Keratinocyte (primary cell): ENCODE measurements around the gene MIEN1. TPM values are rescaled to one million over a fixed set of nuclear protein-coding genes. Genes with fewer than 3 reads are reported as not detected.

ENCODE experiments used
- DNase-seq: peaks from one replicate; pipeline ENCODE4 v3.0.0-alpha.2; 2011; ENCODE audit warnings: low read depth, missing footprints, low spot score
- FAIRE-seq: peaks from 2 replicates; lab custom pipeline; 2011; peaks lifted over from hg19 to GRCh38; lab: Jason Lieb, UNC
- H2AFZ ChIP-seq: 2 replicates; pipeline ENCODE4 v1.6.0; 2012; ENCODE audit warnings: low read length, control low read depth, inconsistent platforms; ENCODE audit not compliant: control insufficient read depth
- H3K27ac ChIP-seq: 2 replicates; pipeline ENCODE4 v1.5.1; 2011; ENCODE audit warnings: low read length; ENCODE audit not compliant: control insufficient read depth, insufficient read depth
- H3K27me3 ChIP-seq: 3 replicates; pipeline ENCODE4 v1.6.0; 2011; ENCODE audit warnings: low read length; ENCODE audit not compliant: control insufficient read depth, insufficient read depth; ENCODE audit errors: extremely low read depth
- H3K36me3 ChIP-seq, 2 experiments: 2 replicates in 1 of 2; 3 replicates in 1 of 2; pipeline ENCODE4 v1.5.1; 2011; ENCODE audit warnings: low read length in 2 of 2, mild to moderate bottlenecking in 1 of 2; ENCODE audit not compliant: control insufficient read depth in 2 of 2, insufficient read depth in 2 of 2; ENCODE audit errors: extremely low read depth in 1 of 2
- H3K4me1 ChIP-seq: 3 replicates; pipeline ENCODE4 v1.5.1; 2011; ENCODE audit warnings: low read length; ENCODE audit not compliant: control insufficient read depth, insufficient read depth; ENCODE audit errors: extremely low read depth
- H3K4me2 ChIP-seq: 3 replicates; pipeline ENCODE4 v1.6.0; 2011; ENCODE audit warnings: low read depth, low read length; ENCODE audit not compliant: control insufficient read depth, insufficient read depth; ENCODE audit errors: extremely low read depth
- H3K4me3 ChIP-seq, 3 experiments: fragments of 200-600 bp in 1 of 3; sonication (generic) in 1 of 3; 2 replicates in 2 of 3; 3 replicates in 1 of 3; pipeline ENCODE4 v1.5.1; 2011 to 2016; ENCODE audit warnings: low read length in 3 of 3, mild to moderate bottlenecking in 3 of 3, control low read depth in 2 of 3, inconsistent platforms in 1 of 3, low read depth in 1 of 3, mixed read lengths in 1 of 3, mixed run types in 1 of 3, moderate library complexity in 1 of 3; ENCODE audit not compliant: control insufficient read depth in 2 of 3, insufficient read depth in 2 of 3; ENCODE audit errors: extremely low read depth in 1 of 3
- H3K79me2 ChIP-seq: 2 replicates; pipeline ENCODE4 v1.6.0; 2012; ENCODE audit warnings: low read length; ENCODE audit not compliant: control insufficient read depth, insufficient read depth
- H3K9ac ChIP-seq: 3 replicates; pipeline ENCODE4 v1.6.0; 2011; ENCODE audit warnings: low read length; ENCODE audit not compliant: control insufficient read depth, insufficient read depth; ENCODE audit errors: extremely low read depth
- H3K9me1 ChIP-seq: 3 replicates; pipeline ENCODE4 v1.6.0; 2011; ENCODE audit warnings: low read length; ENCODE audit not compliant: control insufficient read depth, insufficient read depth; ENCODE audit errors: extremely low read depth
- H3K9me3 ChIP-seq: 2 replicates; pipeline ENCODE4 v1.5.1; 2012; ENCODE audit warnings: low read depth, low read length; ENCODE audit not compliant: control insufficient read depth
- H4K20me1 ChIP-seq: 3 replicates; pipeline ENCODE4 v1.6.0; 2011; ENCODE audit warnings: low read length; ENCODE audit not compliant: control insufficient read depth, insufficient read depth; ENCODE audit errors: extremely low read depth
- CTCF ChIP-seq, 3 experiments: IDR thresholded peaks in 1 of 3; conservative IDR thresholded peaks in 1 of 3; optimal IDR thresholded peaks in 1 of 3; 2 replicates in 2 of 3; 3 replicates in 1 of 3; pipeline versions ENCODE3 to v1.5.1; 2011; ENCODE audit warnings: low read length in 3 of 3, mild to moderate bottlenecking in 3 of 3, moderate library complexity in 2 of 3, control low read depth in 1 of 3, inconsistent platforms in 1 of 3; ENCODE audit not compliant: insufficient read depth in 2 of 3; ENCODE audit errors: extremely low read depth in 1 of 3
- EZH2 ChIP-seq: IDR thresholded peaks from one replicate; pipeline ENCODE4 v1.6.1; 2012; ENCODE audit warnings: inconsistent platforms, mild to moderate bottlenecking, low read length, moderate library complexity
- dilution Hi-C: fragments of 300-500 bp; cut with MboI; formaldehyde crosslinking; loops from one replicate; pipeline ENCODE4 v1.7.0; 2020; ENCODE audit warnings: low sequenced_read_pairs; ENCODE audit not compliant: extremely low pct_ligation_motif_present
- polyA plus RNA-seq, 5 experiments: library from polyadenylated mRNA; depleted of rRNA in 3 of 5; stranded (reverse) in 3 of 5; stranded (forward) in 1 of 5; unstranded in 1 of 5; fragments of >200 nt; gene quantifications; 1 replicate in 1 of 5; 2 replicates in 3 of 5; 3 replicates in 1 of 5; pipeline versions ENCODE4 v1.2.1 to v1.2.3, GENCODE V29; 2011 to 2012; ENCODE audit warnings: missing spikeins in 2 of 5, low read depth in 1 of 5, low replicate concordance in 1 of 5

The MIEN1 gene
- polyA plus RNA-seq, 1 donor (not counting 4 experiments of a cell fraction or from before 2014, with no cell fraction given): 38.4 TPM

GRCh38 chr17:39703913-39704312, 26.4 kb downstream of the MIEN1 start:
- FAIRE-seq (no peak), DNase-seq (no peak)
- Histone ChIP-seq H3K27me3 (no peaks in the 10 kb centered on the region), H3K4me2 (no peak overlapping the region), H3K36me3 (peaks cover 0 to 13% of the 10 kb centered on the region in 2 experiments), H3K9me3 (no peaks in the 10 kb centered on the region), H4K20me1 (no peaks in the 10 kb centered on the region), H3K4me3 (no peak overlapping the region), H2AFZ (no peak overlapping the region), H3K4me1 (peaks cover 40% of the 10 kb centered on the region), H3K9me1 (peaks cover 4% of the 10 kb centered on the region), H3K27ac (no peak overlapping the region), H3K79me2 (peaks cover 22% of the 10 kb centered on the region), H3K9ac (no peak overlapping the region)
- dilution Hi-C loops: no loop called here
- TF ChIP-seq CTCF (optimal IDR thresholded peaks at IDR 0.05 in 1 of 3, IDR thresholded peaks at IDR 0.05 in 1 of 3, conservative IDR thresholded peaks at IDR 0.05 in 1 of 3; ENCODE audit: extremely low read depth in 1 of 3, insufficient read depth in 2 of 3, low read length in 3 of 3) (no peak), EZH2 (no peak)

- H3K79me2 ChIP-seq: peaks cover 22% of the 10 kb centered on the region
- FAIRE-seq: no peak
- dilution Hi-C loops: no loop called here
Observed at GRCh38 chr17:39702901-39703893, 27.1 kb downstream of the MIEN1 start.

More at GRCh38 chr17:39702901-39703893, 27.1 kb downstream of the MIEN1 start:
- Histone ChIP-seq H3K4me3 (no peak overlapping the region), H2AFZ (no peak overlapping the region), H3K4me2 (no peak overlapping the region), H3K27ac (no peak overlapping the region), H3K4me1 (peaks cover 40% of the 10 kb centered on the region), H3K36me3 (peaks cover 0 to 7% of the 10 kb centered on the region in 2 experiments), H3K9me1 (peaks cover 4% of the 10 kb centered on the region), H3K27me3 (no peaks in the 10 kb centered on the region), H4K20me1 (no peaks in the 10 kb centered on the region), H3K9ac (no peak overlapping the region), H3K9me3 (no peaks in the 10 kb centered on the region)
- DNase-seq: no peak
- TF ChIP-seq CTCF (optimal IDR thresholded peaks at IDR 0.05 in 1 of 3, IDR thresholded peaks at IDR 0.05 in 1 of 3, conservative IDR thresholded peaks at IDR 0.05 in 1 of 3; ENCODE audit: extremely low read depth in 1 of 3, insufficient read depth in 2 of 3, low read length in 3 of 3): no peak
- TF ChIP-seq EZH2: no peak
